Prostate gland (tissue), 2 donors: ENCODE data around the gene ZSWIM6.

Experiments used
- CTCF ChIP-seq, 4 experiments: fragments of 200-600 bp in 2 of 4; fragments of 450-650 bp in 2 of 4; sonication (generic) in 2 of 4; IDR thresholded peaks; 1 replicate in 3 of 4; 2 replicates in 1 of 4; pipeline ENCODE4 v1.5.1; 2016 to 2019; ENCODE audit warnings: antibody characterized with exemption in 4 of 4, mild to moderate bottlenecking in 2 of 4, moderate library complexity in 2 of 4
- POLR2A ChIP-seq: fragments of 450-650 bp; IDR thresholded peaks from one replicate; pipeline ENCODE4 v1.6.1; 2016; ENCODE audit warnings: antibody characterized with exemption, mild to moderate bottlenecking
- POLR2AphosphoS5 ChIP-seq: sonication (generic); formaldehyde crosslinking; IDR thresholded peaks from one replicate; pipeline ENCODE4 v1.6.1; 2017; ENCODE audit warnings: antibody characterized with exemption

GRCh38 chr5:61563401-61563800 lies 231.3 kb downstream of the ZSWIM6 start:
- TF ChIP-seq CTCF (IDR thresholded peaks at IDR 0.05) (no peak), POLR2AphosphoS5 (no peak), POLR2A (no peak)
